8988T (cell line): Measurements from ENCODE around the gene MRPS34.
"Not testable (repeated sequence)": the region's sequence is repeated elsewhere in the genome, so short reads cannot be mapped to it uniquely, and the experiment has no call there.

Source experiments
- DNase-seq: peaks from one replicate; pipeline ENCODE4 v3.0.0; 2011

MRPS34 gene

DNA sequence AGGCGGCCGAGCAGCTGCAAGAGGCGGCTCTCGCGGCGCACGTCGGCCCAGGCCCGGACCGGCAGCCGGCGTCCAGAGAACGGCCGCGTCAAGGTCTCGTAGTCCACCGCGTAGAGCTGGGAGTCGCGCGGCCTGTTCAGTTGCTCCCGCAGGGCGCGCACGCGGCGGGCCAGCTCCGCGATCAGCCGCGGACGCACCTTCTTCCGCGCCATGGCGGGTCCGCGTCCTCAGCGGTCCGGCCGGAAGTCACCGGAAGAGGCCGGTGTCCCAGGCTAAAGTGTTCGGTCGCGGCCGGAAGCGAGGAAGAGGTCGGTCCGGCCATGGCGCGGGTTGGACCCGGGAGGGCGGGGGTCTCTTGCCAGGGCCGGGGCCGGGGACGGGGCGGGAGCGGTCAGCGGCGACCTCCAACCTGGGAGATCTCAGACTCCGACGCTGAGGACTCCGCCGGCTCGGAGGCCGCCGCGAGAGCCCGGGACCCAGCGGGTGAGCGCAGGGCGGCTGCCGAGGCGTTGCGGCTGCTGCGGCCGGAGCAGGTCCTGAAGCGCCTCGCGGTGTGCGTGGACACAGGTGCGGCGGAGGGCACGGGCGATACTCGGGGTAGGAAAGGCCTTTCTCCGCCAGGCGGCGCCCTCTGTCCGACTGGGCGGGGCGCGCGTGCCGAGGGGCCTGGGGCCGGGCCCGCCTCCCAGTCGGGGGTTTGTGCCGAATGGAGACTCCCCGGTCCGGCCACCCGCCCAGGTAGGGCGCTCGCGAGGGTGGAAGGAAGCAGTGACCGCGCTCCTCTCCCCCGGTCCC, at the start of gene MRPS34:
Gene MRPS34, minus strand, starts transcription at position 227 of the 795 bp plus-strand sequence. Its CDS starts 15 bp downstream, at position 212.
- DNase-seq, result peak; percentile 85

DNA sequence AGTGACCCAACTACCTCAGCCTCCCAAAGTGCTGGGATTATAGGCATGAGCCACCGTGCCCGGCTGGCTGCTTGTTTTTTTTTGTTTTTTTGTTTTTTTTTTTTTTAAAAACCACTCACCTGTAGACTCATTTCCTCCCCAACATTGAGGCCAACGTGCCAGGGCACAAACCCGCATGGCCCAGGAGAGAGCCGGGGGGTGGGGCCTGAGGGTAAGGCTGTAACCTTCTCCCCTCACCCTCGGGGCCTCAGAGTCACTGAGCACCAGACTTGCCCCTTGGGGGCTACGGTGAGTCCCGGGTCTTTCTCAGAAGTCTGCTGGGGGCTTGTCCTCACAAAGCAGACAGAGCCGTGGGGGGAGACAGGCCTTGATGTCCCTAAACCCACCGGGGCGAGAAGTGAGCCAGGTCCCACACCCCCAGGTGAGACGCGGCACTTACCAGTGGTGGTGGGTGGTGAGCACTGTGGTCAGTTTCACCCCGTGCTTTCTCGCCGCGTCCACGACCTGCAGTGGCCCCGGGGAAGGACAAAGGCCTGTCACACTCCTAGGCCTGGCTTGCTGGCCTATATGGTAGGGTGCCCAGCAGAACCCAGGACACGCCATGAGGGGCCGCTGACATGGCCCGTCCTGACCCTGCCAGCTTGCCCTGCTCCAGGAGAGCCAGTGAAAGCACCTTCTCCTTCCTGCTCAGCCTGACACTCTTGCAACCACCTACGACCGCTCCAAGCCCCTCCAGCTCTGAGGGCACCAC, 49.1 kb upstream of the MRPS34 start:
- no peak for DNase-seq

GRCh38 chr16:1820946-1821290, 48.0 kb upstream of the MRPS34 start:
- DNase-seq, result no peak

DNA sequence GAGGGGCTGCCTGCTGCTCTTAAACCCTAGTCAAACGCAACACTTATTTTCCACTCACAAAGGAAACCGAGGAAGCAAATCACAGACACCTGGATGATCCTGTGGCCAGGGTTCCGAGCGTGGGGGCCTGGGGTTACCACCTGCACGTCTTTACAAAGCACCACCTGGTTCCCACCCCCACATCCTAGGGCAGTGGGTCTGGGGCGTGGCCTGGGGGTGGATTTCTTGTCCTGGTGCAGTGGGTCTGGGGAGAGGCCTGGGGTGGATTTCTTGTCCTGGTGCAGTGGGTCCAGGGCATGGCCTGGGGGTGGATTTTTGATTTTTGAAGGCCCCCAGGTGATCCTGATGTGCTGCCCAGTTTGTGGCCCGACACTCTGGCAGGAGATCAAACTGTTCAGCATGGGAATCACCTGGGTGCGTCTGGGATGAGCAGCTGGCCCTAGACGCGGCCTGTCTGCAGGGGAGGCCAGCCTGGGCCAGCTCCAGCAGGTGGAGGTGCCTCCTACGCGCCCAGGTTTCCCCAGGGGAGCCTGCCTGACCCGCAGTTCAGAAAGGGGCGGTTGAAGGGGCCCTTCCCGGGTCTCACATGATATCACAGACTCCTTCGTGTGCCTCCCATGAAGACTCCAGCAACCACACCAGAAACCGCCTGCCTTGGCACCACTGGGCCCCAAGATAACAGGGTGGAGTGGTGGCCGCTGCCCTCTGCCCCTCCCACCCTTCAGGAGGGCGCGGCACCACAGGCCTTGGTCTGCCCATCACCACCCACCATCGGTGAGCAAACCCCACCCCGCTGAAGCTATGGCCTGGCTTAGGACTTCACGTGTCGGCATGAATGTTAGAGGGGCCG, 47.4 kb upstream of the MRPS34 start:
- DNase-seq, result no peak

- no peak for DNase-seq
Observed at GRCh38 chr16:1819611-1820010, 46.7 kb upstream of the MRPS34 start.

GRCh38 chr16:1818873-1819525, 46.1 kb upstream of the MRPS34 start:
- DNase-seq, result no peak

DNA sequence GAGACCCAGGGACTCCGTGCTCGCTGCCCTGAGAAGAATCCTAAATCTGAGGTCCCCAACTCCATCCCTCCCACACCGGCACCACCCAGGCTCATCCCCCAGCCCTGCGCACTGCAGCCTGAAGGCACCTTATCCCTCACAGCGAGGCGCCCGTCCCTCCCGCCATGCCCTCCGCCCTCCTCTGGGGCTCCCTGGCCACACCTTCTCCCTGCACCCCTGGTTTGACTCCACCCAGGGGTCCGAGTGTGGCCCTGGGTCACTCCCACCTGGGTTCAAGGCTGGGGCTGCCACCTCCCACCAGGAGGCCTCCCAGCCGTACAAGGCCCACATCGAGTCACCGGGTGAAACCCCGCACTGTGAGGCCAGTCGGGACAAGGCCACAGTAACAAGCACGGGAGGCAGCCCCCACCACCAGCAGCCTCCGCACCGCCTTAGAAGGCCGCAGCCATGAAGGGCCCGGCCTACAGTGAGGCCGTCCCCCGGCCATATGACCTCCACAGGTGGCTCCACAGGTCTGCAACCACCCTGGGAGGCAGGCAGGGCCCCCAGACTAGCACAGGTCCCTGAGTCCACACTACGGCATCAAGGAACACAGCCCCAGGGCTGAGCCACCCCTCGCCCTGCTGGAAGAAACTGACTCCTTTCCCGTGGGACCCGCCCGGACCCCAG, 45.4 kb upstream of the MRPS34 start:
- no peak for DNase-seq

- DNase-seq, result no peak
Observed at GRCh38 chr16:1817716-1818115, 44.8 kb upstream of the MRPS34 start.

DNA sequence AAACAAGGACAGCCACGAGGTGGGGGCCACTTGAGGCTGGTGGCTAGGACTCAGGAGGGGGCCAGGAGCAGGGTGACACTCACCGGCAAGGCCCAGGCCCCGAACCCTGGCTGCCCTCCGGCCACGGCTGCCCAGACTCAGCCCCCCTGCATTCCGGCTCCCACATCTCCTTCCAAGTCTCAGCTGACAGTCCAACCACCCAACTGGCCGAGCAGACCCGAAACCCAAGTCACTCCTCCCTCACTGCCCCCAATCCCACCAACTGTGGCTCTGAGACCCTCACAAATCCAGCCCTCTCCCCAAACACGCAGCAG, 44.3 kb upstream of the MRPS34 start:
- no peak for DNase-seq

GRCh38 chr16:1816396-1817275, 43.7 kb upstream of the MRPS34 start:
- DNase-seq, result no peak

DNA sequence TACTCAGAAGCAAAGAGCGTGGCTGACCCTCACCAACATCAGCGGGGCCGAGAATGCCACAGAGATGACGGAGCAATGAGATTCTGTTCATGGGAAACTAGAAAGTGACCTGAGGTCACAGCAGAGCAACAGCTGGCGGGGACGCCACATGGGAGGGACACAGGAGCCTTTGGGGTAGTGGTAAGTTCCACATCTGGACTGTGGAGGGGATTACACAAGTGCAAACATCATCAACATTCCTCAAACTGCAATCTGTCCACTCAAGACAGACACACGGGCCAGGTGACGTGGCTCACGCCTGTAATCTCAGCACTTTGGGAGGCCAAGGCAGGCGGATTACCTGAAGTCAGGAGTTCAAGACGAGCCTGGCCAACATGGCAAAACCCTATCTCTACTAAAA, 42.5 kb upstream of the MRPS34 start:
- DNase-seq, result no peak

GRCh38 chr16:1812732-1813163, 39.8 kb upstream of the MRPS34 start:
- peak; percentile 59 for DNase-seq

- DNase-seq, result no peak
Observed at GRCh38 chr16:1810536-1810935, 37.6 kb upstream of the MRPS34 start.

DNA sequence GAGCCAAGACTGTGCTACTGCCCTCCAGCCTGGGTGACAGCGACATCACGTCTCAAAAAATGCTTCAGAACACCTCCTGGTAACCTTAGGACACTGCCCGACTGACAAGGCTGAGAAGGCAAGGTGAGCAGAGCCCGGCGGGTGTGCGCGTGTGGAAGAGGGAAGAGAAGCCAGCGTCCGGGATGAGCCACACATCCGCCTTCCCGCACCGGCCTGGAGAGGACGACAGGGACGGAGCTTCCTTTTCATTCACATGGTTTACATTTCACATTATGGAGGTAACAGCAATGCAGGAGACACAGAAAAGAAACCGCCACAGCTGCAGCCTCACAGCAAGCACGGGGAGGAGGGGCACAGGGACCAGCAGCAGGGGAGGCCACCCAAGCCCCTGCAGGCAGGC, 37.2 kb upstream of the MRPS34 start:
- DNase-seq, result no peak

- DNase-seq, result no peak
Observed at GRCh38 chr16:1809281-1809801, 36.4 kb upstream of the MRPS34 start.

DNA sequence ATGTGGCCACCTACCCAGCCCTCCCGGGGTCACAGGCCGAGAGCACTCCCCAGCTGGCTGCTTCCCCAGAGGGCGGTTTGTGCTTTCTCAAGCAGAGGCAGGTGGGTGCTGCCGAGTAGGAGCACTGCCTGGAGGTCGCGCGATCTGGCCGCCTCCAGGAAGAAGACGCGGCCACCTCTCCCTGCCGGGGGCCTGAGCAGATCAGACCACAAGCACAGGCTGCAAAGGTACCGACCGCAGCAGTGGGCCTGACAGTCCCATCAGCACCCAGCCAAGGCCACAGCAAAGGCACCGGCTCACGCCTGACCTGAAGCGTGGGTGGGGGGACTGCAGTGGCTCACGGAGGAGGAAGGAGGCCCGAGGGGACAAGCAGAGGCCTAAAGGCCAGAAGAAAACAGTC, 35.8 kb upstream of the MRPS34 start:
- no peak for DNase-seq

DNA sequence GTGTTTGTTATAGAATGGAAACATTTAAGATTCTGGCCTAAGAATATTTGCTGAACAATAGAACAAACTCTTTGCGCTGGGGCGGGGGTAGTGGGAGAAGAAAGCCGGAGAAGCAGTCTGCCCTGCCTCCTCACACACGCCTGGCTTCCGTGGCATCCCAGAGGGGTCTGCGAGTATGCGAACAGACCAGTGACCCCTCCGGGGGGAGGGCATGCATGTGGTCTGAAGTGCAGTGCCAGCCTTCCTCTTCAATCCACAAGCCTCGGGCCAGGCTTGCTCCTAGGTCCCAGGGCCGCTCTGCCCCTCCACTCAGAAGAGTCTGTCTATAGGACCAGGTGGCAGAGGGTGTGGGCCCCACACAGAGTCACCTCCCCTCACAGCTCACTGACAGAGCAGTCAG, 34.7 kb upstream of the MRPS34 start:
- DNase-seq, result no peak

GRCh38 chr16:1800701-1801100, 27.8 kb upstream of the MRPS34 start:
- no peak for DNase-seq

DNA sequence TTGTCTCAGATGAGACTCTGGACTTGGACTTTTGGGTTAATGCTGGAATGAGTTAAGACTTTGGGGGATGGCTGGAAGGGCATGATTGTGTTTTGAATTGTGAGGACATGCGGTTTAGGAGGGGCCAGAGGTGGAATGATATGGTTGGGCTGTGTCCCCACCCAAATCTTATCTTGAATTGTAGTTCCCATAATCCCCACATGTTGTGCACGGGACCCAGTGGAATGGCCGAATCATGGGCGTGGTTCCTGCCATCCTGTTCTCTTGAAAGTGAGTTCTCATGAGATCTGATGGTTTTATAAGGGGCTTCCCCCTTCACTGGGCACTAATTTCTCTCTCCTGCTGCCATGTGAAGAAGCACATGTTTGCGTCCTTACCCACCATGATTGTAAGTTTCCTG, 26.3 kb upstream of the MRPS34 start:
- DNase-seq, result not testable (repeated sequence)

DNA sequence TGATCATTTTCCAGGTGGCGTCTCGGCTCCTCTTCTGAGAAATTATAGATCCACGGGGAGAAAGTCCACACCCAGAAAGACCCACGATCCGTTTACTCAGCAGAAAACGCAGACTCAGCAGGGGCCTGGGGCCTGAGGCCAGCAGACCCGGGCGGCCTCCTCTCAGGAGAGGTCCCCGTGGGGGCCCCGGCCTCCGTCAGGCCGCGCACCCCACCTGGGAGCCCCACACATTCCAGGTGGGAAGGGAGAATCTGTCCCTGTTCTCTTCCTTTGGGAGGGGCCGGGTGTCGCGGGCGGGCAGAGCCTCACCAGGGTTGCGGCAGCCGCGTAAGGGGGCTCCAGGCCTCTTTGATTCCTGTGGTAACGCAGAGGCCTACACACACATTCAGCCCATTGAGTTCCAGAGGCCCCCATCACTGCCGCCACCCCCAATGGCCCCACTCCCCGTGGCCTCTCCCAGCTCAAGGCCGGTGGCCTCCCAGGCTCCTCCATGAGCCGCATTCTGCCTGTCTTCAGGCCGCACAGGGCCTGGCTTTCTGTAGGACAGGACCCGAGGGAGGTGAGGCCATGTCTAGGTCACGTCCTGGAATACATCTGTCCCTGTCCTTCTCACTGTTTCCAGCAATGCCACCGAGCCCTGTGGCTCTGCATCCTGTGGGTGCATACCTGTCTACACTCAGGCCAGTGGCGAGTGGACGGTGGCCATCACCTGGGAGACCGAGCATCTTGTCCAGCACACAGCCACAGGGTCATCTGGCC, 22.2 kb upstream of the MRPS34 start:
- DNase-seq, result no peak
